Amygdala (tissue), 56 donors: Measurements from ENCODE around the gene ABCB7.
"Not testable (repeated sequence)": the region's sequence is repeated elsewhere in the genome, so short reads cannot be mapped to it uniquely, and the experiment has no call there.

Experiments
- DNase-seq, 56 donors: peaks; one replicate each; lab custom pipeline; 2025; lab: John Stamatoyannopoulos, UW

The ABCB7 gene

DNA sequence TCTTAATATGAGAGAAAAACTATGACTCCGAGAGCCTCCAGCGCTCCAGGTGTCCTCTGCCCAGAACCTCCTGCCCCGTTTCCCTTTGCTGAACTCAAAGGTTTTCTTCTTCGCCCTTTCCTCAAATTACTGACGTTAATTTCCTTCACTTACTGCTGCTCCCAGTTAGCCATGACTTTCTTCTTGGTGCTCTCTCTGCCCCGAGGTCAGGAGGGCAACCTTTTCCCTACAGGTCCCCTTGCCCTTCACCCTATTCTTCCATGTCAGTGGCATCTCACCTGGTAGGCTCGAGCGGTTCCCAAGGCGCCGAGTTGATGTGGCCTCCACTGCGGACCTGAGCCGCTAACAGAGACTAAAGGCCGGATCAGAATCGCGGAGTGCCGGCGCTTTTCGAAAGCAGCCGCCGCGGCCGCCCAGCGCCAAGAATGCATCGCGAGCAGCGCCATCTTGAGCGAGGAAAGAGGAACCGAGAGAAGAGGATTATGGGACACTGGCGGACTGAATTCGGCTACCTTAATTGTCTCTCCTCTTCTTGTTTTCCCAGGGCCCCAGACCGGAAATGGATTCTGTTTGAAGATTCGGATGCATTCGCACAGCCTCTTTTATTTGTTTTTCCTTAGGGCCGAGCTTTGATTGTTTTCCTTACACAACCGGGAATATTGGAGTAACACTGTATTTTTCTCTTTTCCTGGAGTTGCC lies at the start of gene ABCB7:
Gene ABCB7, minus strand, starts transcription at position 457 of the 699 bp plus-strand sequence. Its CDS starts 11 bp downstream, at position 446.
- DNase-seq = peak in 55 of 56 donors; percentile 1 to 73 (median 33)

DNA sequence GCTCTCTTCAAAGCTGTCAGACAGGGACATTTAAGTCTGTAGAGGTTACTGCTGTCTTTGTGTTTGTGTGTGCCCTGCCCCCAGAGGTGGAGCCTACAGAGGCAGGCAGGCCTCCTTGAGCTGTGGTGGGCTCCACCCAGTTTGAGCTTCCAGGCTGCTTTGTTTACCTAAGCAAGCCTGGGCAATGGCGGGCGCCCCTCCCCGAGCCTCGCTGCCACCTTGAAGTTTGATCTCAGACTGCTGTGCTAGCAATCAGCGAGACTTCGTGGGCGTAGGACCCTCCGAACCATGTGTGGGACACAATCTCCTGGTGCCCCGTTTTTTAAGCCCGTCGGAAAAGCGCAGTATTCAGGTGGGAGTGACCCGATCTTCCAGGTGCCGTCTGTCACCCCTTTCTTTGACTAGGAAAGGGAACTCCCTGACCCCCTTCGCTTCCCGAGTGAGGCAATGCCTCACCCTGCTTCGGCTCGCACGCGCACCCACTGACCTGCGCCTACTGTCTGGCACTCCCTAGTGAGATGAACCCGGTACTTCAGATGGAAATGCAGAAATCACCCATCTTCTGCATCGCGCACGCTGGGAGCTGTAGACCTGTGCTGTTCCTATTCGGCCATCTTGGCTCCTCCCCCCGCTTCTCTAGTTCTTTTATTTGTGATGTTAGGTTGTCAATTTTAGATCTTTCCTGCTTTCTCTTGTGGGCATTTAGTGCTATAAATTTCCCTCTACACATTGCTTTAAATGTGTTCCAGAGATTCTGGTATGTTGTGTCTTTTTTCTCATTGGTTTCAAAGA lies 32.5 kb upstream of the ABCB7 start:
- not testable (repeated sequence) for DNase-seq

DNA sequence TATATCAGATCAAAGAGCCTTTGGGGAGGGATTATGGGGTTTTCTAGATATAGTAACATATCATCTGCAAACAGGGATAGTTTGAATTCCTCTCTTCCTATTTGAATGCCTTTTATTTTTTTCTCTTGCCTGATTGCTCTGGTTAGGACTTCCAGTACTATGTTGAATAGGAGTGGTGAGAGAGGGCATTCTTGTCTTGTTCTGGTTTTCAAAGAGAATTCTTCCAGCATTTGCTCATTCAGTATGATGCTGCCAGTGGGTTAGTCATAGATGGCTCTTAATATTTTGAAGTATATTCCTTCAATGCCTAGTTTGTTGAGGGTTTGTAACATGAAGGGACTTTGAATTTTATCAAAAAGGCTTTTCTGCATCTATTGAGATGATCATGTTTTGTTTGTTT lies 25.6 kb upstream of the ABCB7 start:
- DNase-seq = no peak

GRCh38 chrX:75179536-75180293 lies 23.6 kb upstream of the ABCB7 start:
- DNase-seq = not testable (repeated sequence)

DNA sequence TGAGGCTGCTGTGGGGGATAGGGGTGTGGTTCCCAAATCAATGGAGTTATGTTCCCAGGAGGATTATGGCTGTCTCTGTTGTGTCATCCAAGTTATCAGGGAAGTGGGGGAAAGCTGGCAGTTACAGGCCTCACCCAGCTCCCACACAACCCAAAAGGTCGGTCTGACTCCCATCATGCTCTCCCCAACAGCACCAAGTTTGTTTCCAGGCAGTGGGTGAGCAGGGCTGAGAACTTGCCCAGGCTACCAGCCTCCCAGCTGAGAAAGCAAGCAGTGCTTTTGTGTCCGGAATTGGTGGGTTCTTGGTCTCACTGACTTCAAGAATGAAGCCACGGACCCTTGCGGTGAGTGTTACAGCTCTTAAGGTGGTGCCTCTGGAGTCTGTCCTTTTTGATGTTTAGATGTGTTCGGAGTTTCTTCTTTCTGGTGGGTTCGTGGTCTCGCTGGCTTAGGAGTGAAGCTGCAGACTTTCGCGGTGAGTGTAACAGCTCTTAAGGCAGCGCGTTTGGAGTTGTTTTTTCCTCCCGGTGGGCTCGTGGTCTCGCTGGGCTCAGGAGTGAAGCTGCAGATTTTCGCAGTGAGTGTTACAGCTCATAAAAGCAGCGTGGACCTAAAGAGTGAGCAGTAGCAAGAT lies 16.3 kb upstream of the ABCB7 start:
- not testable (repeated sequence) for DNase-seq

GRCh38 chrX:75158054-75158453 lies 2.0 kb upstream of the ABCB7 start:
- no peak for DNase-seq

DNA sequence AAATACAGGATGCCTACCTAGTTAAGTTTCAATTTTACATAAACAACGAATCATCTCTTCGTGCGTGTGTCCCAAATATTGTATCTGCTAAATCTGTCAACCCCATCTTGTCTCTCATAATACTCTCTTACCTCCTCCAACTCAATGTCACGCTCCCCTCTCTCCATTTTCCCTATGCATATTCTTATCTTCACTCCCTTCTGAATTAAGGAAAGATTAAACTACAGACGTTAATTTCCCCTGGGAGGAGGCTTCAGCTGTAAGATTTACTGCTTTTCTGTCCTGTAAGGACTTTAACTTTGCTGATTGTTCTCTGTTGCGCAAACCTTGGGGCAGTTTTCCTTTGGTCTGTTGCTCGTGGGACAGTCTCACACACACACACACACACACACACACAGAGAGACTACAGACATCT lies 455 bp upstream of the ABCB7 start:
- DNase-seq = peak in 5 of 56 donors; percentile 0

DNA sequence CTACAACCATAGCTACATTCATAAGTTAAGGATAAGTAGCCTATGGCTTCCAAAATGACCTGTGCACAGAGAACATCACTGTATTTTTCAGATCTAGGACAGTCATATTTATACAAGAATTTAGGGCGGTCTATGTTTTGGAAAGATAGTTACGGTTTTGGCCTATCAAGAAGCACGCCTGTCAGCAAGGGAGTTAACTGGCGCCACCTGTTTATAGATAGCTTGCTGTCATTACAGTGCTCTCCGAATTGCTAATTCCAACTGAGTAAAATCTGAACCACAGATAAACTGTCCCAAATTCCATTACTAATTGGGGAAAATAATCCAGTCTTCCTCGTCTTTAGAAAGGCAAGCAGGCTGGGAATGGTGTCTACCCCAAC lies 646 bp downstream of the ABCB7 start:
- DNase-seq = peak in 1 of 56 donors; percentile 0

- no peak for DNase-seq
Observed at GRCh38 chrX:75154871-75155270, 1.2 kb downstream of the ABCB7 start.

DNA sequence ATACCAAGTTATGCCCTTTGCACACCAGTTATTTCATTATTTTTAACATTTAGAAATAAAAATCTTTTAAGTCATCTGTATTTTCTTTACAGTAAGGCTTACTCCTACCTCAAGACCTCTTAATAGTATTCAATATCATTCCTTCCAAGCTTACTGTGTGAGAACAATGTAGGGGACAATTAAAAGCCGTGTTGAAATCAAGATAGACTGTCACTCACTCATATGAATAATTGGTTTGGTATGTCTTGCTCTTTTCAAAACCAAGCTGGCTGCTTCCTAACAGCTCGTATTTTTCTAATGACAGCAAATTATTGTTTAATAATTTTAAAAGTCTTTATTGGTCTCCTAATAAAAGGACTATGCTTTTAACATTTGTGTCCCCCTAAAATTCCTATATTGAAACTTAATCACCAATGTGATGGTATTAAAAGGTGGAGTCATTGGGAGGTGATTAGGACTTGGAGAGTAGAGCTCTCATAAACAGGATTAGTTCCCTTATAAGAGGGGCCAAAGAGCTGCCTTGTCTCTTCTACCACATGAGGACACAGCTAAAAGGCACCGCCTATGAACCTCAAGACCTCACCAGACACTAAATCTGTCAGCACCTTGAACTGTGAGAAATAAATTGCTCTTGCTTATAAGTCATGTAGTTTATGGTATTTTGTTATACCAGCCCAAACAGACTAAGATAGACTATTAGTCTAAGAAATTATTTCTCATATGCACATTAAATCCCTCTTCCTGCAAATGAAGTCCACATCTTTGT lies 4.1 kb downstream of the ABCB7 start:
- DNase-seq = no peak

GRCh38 chrX:75149654-75150053 lies 6.4 kb downstream of the ABCB7 start:
- no peak for DNase-seq

- DNase-seq = no peak
Observed at GRCh38 chrX:75132672-75133071, 23.4 kb downstream of the ABCB7 start.

DNA sequence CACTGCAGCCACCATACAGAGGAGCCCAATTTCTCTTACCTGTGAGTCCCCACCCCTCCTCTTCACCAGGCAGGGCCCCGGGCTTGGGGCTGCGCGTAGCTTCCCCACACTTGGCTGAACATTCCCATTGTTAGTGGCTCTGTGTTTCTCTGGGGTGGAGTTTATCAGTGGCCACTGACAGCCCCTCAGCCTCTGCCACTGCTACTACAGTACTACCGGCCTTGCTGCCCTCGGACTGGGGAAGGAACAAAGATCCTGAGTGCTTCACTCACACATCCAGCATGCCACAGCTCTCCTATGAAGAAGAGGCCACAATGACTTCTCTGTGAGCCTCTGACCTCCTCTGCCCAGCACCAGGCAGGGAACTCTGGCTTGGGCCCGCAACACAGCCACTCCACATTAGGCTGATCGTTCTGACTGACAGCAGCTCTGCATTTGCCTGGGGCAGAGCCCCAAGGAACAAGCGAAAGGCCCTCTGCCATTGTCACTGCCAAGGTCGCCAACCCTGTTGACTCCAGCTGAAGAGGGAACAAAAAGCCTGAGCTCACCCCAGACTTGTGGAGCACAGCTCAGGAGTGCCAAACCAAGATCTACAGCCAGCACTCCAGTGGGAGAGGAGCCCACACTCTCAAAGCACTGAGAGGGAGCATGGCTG lies 24.0 kb downstream of the ABCB7 start:
- DNase-seq = peak in 38 of 56 donors; percentile 0 to 43 (median 4)

- DNase-seq = not testable (repeated sequence)
Observed at GRCh38 chrX:75129069-75129468, 27.0 kb downstream of the ABCB7 start.

DNA sequence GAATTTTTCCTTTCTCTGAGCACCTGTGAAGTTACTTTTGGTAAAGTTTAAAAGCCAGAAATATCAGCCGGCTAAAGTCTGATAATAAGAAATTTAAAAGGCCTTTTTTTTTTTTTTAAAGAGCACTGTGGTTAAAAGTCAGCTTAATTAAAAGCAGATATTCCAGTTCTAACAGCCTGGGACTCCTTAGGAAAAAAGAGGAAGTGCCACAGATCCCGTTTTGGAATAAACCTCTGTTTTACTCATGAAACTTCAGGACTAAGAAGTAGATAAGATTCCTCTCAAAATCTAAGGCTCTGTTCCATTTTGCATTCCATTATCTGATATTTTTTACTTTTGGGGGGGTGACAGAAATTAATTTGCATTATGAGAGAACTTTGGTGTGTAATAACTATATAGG lies 37.8 kb downstream of the ABCB7 start:
- no peak for DNase-seq

DNA sequence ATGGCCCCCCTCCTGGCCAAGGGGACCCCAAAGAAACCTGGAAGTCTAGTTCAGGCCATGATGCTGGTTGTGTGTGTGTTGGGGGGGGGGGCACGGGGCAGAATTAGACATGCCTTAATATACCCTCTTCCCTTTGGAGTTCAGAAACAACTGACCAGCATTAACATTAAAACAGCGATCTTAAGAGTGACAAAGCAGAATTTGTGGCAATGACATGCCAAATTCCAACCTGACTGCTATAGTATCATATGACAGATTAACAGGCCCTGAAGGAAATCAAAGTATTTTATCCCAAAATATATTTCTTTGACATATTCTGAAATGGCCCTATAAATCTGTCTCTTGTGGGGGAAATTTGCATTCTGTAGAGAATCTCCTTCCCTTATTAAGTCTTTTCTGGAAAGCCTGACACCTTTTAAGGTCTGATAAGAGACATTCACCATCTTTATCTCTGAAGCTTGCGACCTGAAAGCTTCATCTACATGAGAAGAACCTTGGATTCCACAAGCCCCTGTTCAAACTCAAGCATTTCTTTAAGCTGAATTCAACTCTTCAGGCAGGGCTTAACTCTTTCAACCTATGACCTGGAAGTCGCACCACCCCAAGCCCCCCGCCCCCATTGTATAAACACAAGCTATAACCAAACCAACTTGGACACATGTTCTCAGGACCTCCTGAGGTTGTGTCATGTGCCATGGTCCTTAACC lies 40.2 kb downstream of the ABCB7 start:
- no peak for DNase-seq

- no peak for DNase-seq
Observed at GRCh38 chrX:75114638-75115037, 41.4 kb downstream of the ABCB7 start.

DNA sequence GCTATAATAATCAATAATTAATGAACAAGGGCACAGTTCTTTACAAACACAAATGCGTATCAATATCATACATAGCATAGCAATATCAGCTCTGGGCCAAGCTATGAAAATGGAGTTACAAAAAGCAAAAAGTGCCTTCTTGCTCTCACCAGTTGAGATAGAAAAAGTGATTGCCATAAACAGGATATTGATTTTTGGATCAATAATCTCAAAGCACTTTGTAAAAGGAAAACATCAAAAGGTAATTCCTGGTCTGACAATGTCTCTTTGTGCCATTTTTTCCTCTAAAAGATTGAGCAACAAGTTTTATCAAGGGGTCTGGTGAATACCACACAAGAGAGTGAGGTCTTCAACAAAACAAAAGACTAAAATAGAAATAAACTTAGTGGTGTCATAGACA lies 42.4 kb downstream of the ABCB7 start:
- DNase-seq = no peak
